Hepatocyte (in vitro differentiated cells): ENCODE results near the gene RAB5IF.

ENCODE experiments used
- CTCF ChIP-seq: fragments of 200-600 bp; sonication (generic); IDR thresholded peaks from 2 replicates; pipeline ENCODE4 v1.5.1; 2016; ENCODE audit warnings: antibody characterized with exemption, mild to moderate bottlenecking; ENCODE audit not compliant: poor library complexity
- EZH2 ChIP-seq: fragments of 200-600 bp; sonication (generic); IDR thresholded peaks from 2 replicates; pipeline ENCODE4 v1.6.1; 2016; ENCODE audit warnings: antibody characterized with exemption, mild to moderate bottlenecking, borderline replicate concordance
- EZH2phosphoT487 ChIP-seq: fragments of 200-600 bp; sonication (generic); IDR thresholded peaks from one replicate; pipeline ENCODE4 v1.6.1; 2018; ENCODE audit warnings: antibody characterized with exemption, mild to moderate bottlenecking, low read depth, moderate library complexity; ENCODE audit not compliant: unreplicated experiment, severe bottlenecking

- TF ChIP-seq CTCF (no peak), EZH2 (no peak), EZH2phosphoT487 (no peak)
Measured at GRCh38 chr20:36645353-36645752, 39.8 kb downstream of the RAB5IF start.
